ENCODE results near the gene TMEM18. TPM values are rescaled to one million over a fixed set of nuclear protein-coding genes. Genes with fewer than 3 reads are reported as not detected.

TMEM18 gene
- total RNA-seq, 1 donor from 2014 or later = 23.3 TPM

DNA sequence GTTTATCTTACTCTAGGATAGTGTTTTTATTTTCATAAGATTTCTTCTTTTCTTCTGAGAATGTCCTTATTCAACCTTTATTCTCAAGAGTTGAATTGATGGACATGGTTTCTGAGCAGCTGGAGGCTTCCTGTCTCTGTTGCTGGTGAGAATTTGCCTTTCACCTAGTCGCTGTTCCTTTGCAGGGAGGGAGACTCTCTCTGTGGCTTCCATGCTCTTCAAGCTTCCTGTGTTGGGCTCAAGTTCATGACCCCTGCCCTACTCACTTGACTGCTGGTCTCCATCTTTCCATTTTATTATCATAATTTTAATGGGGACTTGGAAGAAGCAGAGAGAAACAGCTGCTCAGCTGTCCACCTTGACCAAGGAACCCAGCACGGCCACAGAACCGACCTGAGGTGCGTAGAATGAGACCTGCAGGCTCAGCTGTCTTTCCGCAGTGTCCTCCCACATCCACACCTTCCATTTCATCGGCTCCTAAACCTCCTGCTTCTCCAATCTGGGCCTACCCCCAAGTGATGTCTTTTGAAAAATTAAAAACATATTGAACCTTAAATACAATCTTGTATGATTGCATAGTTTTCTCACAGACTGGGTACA is 24.2 kb downstream of the TMEM18 start:
- no peak for DNase-seq (ENCODE audit: low spot score)
- Mint-ChIP-seq H3K9me3 (no peaks in the 10 kb centered on the region), H3K4me1 (ENCODE audit: low read depth) (peaks cover 7% of the 10 kb centered on the region), H3K4me3 (no peak overlapping the region), H3K27ac (no peak overlapping the region), H3K36me3 (ENCODE audit: low read depth) (no peaks in the 10 kb centered on the region), H3K27me3 (ENCODE audit: insufficient read depth) (peaks cover 8% of the 10 kb centered on the region)
- intact Hi-C loops (cut with micrococcal nuclease) = no loop called here

DNA sequence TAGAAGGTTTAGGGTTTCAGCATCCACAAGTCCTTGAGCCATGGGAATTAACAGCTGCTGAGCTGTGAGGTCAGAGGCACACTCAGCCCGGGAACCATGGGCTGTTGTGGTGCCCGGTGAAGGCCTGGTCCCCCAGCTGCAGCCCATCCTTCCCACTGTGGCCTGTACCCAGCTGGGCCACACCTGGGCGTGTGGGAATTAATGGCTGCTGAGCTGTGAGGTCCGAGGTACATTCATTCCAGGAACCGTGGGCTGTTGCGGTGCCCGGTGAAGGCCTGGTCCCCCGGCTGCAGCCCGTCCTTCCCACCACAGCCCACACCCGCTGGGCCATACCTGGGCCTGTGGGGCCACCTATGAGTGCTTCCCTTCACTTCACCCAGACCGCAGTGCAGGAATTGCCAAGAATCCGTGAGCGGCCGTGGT is 25.2 kb downstream of the TMEM18 start:
- Mint-ChIP-seq H3K27me3 (ENCODE audit: insufficient read depth) (no peaks in the 10 kb centered on the region), H3K36me3 (ENCODE audit: low read depth) (no peaks in the 10 kb centered on the region), H3K27ac (no peak overlapping the region), H3K4me1 (ENCODE audit: low read depth) (peaks cover 6% of the 10 kb centered on the region), H3K4me3 (no peak overlapping the region), H3K9me3 (no peaks in the 10 kb centered on the region)
- intact Hi-C loops (cut with micrococcal nuclease) = no loop called here
- no peak for DNase-seq (ENCODE audit: low spot score)

DNA sequence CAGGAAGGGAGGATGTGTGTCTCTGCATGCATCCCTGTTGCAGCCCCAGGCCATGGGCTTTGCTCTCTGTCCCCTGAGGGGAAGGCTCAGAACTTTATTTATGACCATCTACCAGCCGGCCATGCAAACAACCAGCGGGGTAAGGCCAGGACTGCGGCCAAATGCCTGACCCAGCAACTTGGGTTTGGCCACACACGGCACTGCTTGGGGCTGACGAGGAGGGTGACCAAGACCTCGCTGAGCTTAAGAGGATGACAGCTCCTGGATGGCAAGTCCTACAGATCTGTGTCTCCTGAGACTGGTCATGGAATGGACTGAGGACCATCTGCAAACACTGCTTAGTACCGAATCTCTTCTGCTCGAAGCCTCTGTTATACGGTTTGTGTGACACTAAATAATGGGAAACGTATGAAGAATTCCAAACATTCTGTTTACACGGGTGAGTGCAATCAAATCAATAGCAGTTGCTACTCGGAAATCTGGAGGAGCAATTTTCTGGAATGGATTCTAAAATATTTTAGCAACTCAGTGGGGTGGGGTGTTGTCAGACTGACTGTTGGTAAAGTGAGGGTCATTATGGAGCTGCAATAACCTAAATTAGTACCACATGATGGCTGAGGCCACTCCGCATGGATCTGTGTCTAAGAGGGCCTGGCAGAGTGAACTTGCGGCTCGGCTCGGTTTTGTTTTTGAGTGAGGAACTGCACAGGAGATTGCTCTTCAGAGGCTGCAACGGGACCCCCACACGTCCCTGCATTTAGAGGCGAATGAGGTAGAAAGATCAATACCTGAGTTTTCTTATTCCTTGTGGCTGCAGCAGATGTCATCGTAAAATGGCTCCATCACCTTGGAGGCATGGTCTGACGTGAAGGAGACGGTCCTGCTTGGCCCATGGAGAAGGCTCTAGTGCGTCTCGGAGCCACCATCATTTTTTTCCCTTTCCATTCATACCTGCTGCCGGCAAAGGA is 26.6 kb downstream of the TMEM18 start:
- H3K9me3 Mint-ChIP-seq = no peaks in the 10 kb centered on the region
- no peaks in the 10 kb centered on the region for H3K27me3 Mint-ChIP-seq (ENCODE audit: insufficient read depth)
- no peaks in the 10 kb centered on the region for H3K36me3 Mint-ChIP-seq (ENCODE audit: low read depth)
- no peaks in the 10 kb centered on the region for H3K4me1 Mint-ChIP-seq (ENCODE audit: low read depth)
- H3K4me3 Mint-ChIP-seq = no peak overlapping the region
- no peak for DNase-seq (ENCODE audit: low spot score)
- no peak overlapping the region for H3K27ac Mint-ChIP-seq
- intact Hi-C loops (cut with micrococcal nuclease) = no loop called here

DNA sequence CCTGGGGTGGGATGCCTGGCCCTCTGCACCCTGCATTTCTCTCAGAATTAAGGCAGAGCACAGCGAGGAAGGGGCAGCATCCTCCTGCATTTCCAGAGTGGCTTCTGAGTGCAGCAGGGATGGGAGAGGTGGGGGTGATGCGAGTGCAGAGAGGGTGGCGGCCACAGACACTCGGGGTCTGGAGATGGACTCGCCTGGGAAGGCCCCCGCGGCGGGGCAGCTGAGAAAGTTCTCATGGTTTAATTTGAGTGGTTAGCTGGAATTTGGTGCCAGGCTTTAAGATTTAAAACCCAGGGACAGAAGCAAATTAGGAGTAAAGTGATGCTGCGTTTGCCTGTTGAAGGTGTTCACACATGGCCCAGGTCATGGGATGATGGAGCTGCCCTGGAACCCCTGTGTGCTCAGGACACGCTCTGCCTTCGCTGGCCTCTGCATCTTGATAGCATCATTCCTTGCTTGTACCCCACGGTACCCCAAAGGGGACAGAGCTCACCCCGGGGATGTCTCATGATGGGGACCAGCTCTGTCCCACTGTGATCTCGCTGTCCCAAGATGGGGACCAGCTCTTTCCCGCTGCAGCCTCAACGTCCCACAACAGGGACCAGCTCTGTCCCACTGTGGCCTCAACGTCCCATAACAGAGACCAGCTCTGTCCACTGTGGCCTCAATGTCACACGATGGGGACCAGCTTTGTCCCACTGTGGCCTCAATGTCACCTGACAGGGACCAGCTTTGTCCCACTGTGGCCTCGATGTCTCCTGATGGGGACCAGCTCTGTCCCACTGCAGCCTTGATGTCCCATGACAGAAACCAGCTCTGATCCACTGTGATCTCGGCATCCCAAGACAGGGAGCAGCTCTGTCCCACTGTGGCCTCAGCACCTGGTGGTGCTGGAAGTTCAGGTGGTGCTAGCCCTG is 27.5 kb downstream of the TMEM18 start:
- Mint-ChIP-seq H3K36me3 (ENCODE audit: low read depth) (no peaks in the 10 kb centered on the region), H3K9me3 (no peaks in the 10 kb centered on the region), H3K27ac (no peak overlapping the region), H3K27me3 (ENCODE audit: insufficient read depth) (no peaks in the 10 kb centered on the region), H3K4me1 (ENCODE audit: low read depth) (no peaks in the 10 kb centered on the region), H3K4me3 (no peak overlapping the region)
- DNase-seq (ENCODE audit: low spot score) = no peak
- intact Hi-C loops (cut with micrococcal nuclease) = no loop called here

DNA sequence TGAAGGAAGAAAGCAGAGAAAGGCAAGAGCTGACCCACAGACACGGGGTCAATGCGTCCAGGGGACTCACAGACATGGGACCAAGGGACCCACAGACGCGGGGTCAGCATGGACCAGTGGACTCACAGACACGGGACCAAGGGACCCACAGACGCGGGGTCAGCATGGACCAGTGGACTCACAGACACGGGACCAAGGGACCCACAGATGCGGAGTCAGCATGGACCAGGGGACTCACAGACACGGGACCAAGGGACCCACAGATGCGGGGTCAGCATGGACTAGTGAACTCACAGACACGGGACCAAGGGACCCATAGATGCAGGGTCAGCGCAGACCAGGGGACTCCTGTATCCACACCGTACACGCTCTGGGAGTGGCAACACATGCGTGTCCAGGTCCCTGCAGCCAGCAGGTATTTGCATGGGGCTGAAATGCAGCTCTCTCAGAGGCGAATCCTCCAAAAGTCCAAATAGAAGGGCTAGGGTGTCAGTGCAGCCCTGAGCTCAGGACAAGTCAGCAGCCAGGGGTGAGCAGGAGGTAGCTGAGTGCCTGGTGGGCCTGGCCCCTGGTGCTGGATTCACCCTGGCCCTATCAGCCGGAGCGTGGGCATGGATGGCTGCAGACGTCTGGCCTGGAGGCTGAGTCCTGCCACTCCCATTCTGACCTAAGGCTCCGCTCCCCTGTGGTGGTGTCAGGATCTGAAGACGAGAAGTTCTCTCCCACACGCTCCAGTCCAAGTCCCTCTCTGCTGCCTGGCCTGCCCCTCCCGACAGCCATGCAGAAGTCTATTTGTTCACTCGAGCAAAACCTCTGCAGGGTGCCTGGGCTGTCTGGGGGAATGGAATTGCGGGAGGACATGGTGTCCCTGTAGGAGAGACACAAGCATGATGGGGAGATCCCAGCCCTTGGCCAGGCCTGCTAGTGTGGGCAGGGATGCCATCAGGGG is 28.5 kb downstream of the TMEM18 start:
- Mint-ChIP-seq H3K36me3 (ENCODE audit: low read depth) (no peaks in the 10 kb centered on the region), H3K9me3 (no peaks in the 10 kb centered on the region), H3K4me1 (ENCODE audit: low read depth) (no peaks in the 10 kb centered on the region), H3K4me3 (no peak overlapping the region), H3K27me3 (ENCODE audit: insufficient read depth) (no peaks in the 10 kb centered on the region), H3K27ac (no peak overlapping the region)
- intact Hi-C loops (cut with micrococcal nuclease) = no loop called here
- no peak for DNase-seq (ENCODE audit: low spot score)

DNA sequence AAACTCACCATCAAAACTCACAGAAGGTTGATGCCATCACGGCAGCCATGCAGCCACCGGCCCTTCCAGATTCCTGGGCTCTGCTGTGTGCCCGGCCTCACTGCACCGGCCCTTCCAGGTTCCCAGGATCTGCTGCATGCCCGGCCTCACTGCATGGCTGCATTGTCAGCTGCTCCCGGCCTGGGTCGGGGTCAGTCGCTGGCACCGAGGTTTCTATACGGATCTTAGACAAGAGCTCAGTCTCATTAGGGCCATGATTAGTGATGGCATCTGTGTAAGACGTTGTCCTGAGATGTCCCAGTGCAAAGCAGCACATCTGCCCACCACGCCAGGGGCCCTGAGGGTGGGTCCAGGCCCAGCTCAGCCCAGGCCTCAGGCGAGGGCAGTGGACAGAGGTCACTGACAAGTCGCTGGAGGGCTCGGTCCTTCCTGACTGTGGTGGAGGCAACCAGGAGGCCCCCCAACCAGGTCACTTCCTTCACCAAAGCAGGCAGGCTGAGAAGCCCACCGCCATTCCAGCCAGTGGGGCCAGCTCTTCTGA is 29.4 kb downstream of the TMEM18 start:
- H3K36me3 Mint-ChIP-seq (ENCODE audit: low read depth) = no peaks in the 10 kb centered on the region
- no peaks in the 10 kb centered on the region for H3K9me3 Mint-ChIP-seq
- H3K4me3 Mint-ChIP-seq = no peak overlapping the region
- H3K27me3 Mint-ChIP-seq (ENCODE audit: insufficient read depth) = no peaks in the 10 kb centered on the region
- DNase-seq (ENCODE audit: low spot score) = no peak
- no peaks in the 10 kb centered on the region for H3K4me1 Mint-ChIP-seq (ENCODE audit: low read depth)
- no peak overlapping the region for H3K27ac Mint-ChIP-seq
- intact Hi-C loops (cut with micrococcal nuclease) = no loop called here

DNA sequence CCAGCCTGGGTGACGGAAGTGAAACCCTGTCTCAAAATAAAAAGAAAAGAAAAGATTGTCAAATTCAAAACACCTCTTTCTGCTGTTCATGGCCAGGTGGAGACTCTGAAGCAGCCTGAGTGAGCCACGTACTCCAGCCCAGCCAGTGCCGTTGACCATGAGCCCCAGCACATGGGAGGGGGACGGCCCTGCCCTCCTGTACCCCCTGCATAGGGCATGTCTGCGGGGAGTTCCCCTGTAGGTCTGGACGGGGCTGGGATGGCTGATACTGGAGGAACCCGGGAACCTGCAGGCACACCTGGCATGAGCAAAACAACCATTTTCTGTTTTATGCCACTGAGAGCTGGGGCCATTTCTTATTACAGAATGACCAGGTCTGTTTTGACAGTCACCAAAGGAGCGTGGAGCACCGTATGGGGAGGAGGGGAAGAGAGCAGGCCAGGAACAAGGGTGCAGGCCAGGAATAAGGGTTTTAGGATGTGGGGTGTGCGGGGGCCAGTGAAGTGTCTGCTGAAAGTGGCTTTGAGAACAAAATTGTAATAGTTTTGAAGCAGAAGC is 30.1 kb downstream of the TMEM18 start:
- Mint-ChIP-seq H3K4me1 (ENCODE audit: low read depth) (no peaks in the 10 kb centered on the region), H3K27ac (no peak overlapping the region), H3K9me3 (no peaks in the 10 kb centered on the region), H3K36me3 (ENCODE audit: low read depth) (no peaks in the 10 kb centered on the region), H3K4me3 (no peak overlapping the region), H3K27me3 (ENCODE audit: insufficient read depth) (no peaks in the 10 kb centered on the region)
- intact Hi-C loops (cut with micrococcal nuclease) = no loop called here
- DNase-seq (ENCODE audit: low spot score) = no peak

DNA sequence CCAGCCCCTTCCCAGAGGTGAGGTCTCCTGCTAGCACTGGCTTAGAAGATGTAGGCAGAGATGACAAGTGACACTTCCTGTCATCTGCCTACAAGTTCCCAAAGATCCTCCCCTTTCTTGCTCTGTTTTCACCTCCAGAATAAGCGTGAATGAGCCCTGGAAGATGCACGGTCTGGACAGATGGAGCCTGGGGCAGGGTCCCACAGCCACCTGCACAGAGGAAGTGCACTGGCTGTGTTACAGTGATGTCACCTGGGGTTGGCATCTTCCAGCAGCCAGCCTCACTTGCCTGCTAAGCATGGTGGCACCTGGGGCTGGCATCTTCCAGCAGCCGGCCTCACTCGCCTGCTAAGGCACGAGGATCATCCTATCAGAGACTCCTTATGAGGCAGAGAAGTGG is 32.3 kb downstream of the TMEM18 start:
- Mint-ChIP-seq H3K4me3 (no peak overlapping the region), H3K36me3 (ENCODE audit: low read depth) (no peaks in the 10 kb centered on the region), H3K27me3 (ENCODE audit: insufficient read depth) (no peaks in the 10 kb centered on the region), H3K9me3 (no peaks in the 10 kb centered on the region), H3K27ac (no peak overlapping the region), H3K4me1 (ENCODE audit: low read depth) (no peaks in the 10 kb centered on the region)
- DNase-seq (ENCODE audit: low spot score) = no peak
- intact Hi-C loops (cut with micrococcal nuclease) = no loop called here

DNA sequence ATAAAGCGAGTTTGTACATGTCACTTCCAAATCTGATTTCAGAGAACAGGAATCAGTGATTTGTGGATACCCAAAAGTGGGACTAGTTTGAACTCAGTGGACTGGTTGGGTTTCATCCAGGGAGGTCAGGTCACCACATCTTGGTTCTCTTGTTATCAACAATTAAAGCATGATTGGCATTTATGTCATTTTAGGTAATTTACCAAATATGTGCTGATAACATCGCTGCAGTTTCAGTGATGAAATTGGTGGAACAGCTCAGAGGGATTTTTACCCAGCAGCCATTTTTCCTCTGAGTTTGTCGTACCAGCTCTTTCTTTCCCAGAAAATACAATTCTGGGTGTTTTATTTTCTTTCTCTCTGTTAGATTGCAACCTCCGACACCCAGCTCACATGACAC is 33.4 kb downstream of the TMEM18 start:
- Mint-ChIP-seq H3K27me3 (ENCODE audit: insufficient read depth) (no peaks in the 10 kb centered on the region), H3K4me3 (no peak overlapping the region), H3K27ac (no peak overlapping the region), H3K36me3 (ENCODE audit: low read depth) (no peaks in the 10 kb centered on the region), H3K9me3 (no peaks in the 10 kb centered on the region), H3K4me1 (ENCODE audit: low read depth) (no peaks in the 10 kb centered on the region)
- intact Hi-C loops (cut with micrococcal nuclease) = no loop called here
- no peak for DNase-seq (ENCODE audit: low spot score)

DNA sequence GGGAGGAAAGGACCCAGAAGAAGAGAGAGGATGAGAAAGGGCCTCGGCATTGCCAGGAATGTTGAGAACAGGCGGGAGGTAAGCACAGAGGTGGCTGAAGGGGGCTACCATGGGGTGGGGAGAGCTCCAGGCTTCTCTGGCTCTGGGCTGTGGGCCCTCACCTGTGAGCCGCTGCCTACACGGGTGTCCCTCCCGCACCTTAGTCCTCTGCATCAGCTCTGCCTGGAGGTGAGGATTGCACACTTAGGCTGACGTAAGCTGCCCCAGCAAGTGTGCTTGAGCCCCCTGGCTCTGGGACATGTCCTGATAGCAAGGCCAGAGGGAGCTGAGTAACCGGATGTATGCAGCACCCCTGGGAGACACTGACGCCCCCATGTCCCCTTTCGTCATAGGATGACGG is 33.9 kb downstream of the TMEM18 start:
- intact Hi-C loops (cut with micrococcal nuclease) = no loop called here
- DNase-seq (ENCODE audit: low spot score) = no peak
- Mint-ChIP-seq H3K4me3 (no peak overlapping the region), H3K36me3 (ENCODE audit: low read depth) (no peaks in the 10 kb centered on the region), H3K27ac (no peak overlapping the region), H3K4me1 (ENCODE audit: low read depth) (no peaks in the 10 kb centered on the region), H3K27me3 (ENCODE audit: insufficient read depth) (no peaks in the 10 kb centered on the region), H3K9me3 (no peaks in the 10 kb centered on the region)

DNA sequence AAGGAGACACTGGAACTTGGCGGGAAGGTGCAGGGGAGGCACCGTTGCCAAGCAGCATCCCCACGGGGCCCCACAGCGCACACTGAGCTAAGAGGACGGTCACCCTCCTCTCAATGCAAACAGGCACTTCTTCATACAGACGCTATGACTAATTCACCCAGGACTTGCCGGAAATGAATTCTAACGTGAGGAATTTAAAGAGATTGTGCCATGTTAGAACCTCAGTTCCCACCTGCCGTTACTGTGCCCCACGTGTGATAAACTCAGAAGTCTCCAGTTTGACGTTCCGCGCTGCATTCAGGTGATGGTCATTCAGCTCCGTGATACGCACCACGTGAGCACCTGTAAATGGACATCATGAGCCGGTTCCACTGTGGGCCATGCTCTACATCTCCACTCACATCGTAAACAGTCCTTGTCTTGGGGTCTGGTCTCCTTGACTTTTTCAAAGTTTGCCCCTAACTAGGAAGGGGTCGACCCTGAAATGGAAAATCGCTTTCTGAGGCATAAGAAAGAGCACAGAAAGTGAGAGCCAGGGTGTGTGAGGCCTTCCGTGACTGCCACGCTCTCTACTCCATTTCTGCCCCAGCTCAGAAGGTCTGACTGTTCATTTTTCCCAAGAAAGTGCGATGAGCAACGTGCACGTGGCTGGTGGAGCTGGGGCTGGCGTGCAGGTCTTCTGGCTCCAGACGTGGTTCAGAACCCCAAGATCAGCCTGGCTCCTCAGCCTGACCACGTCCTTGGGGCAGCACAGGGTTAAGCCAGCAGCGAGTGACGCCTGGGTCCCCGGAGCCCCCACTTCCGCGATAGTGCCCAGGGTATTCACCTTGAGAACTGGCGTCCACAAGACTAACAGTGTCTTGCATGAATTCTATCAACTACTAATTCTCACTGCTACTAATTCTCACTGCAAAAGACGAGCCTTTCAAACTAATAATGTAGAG is 35.1 kb downstream of the TMEM18 start:
- DNase-seq (ENCODE audit: low spot score) = no peak
- H3K9me3 Mint-ChIP-seq = no peaks in the 10 kb centered on the region
- intact Hi-C loops (cut with micrococcal nuclease) = no loop called here
- no peaks in the 10 kb centered on the region for H3K4me1 Mint-ChIP-seq (ENCODE audit: low read depth)
- H3K27me3 Mint-ChIP-seq (ENCODE audit: insufficient read depth) = no peaks in the 10 kb centered on the region
- no peaks in the 10 kb centered on the region for H3K36me3 Mint-ChIP-seq (ENCODE audit: low read depth)
- no peak overlapping the region for H3K27ac Mint-ChIP-seq
- H3K4me3 Mint-ChIP-seq = no peak overlapping the region

Measured in activated T-helper 1 cell treated with anti-CD3 and anti-CD28 coated beads, Interleukin-12 subunit alpha, Interleukin-12 subunit beta, Interleukin-2, Interleukin-4 antibody, amounts not matched to agents 30 ng/mL and 10 ng/mL and 1 ng/mL, durations not matched to agents 14 hours and 24 hours and 36 hours (primary cell).